ENCODE measurements around the gene RNF157. TPM values are rescaled to one million over a fixed set of nuclear protein-coding genes. Genes with fewer than 3 reads are reported as not detected.
"Not testable (repeated sequence)": the region's sequence is repeated elsewhere in the genome, so short reads cannot be mapped to it uniquely, and the experiment has no call there.

The RNF157 gene
- total RNA-seq, 2 experiments from 2014 or later = 103 to 110 TPM

DNA sequence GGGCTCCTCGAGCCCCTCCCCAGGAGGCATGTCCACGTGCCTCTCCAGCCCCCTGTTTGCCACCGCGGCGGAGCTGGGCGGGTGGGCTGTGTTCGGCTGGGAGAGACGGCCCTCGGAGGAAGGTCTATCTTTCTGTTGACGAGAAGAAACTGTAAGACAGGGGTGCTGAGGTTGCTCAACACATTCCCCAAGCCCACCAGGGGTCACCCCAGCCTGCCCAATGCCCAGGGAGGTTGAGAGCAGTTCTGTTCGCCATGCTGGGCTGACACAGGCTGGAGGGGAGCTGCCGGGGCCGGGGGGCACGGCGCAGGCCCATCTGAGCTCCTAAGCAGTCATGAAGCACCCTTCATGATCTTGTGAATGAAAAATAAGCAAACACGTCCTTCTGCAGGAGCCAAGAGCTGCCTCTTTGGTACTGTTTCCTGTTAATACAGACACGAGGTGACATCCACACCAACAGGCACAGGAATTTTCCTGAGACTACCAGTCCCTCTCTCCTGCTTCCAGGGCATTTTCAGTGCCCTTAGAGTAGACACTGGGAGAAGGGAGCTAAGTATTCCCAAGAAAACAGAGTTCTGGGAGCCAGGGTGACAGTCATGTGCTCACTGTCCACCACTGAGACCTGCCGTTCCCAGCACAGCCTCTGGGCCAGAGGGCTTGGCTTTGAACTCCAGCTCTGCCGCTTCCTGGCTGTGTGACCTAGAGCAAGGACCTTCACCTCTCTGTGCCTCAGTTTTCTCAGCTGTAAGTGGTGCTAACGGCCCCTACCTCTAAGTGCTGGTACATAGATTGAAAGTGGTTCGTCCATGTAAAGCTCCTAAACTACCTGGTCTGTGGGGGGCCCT, 34.0 kb upstream of the RNF157 start:
- Mint-ChIP-seq H3K27me3 (no peaks in the 10 kb centered on the region), H3K4me3 (peak overlapping the region; percentile 87), H3K27ac (peak overlapping the region; percentile 96), H3K9me3 (no peaks in the 10 kb centered on the region), H3K4me1 (peaks cover 46% of the 10 kb centered on the region), H3K36me3 (peaks cover 21% of the 10 kb centered on the region)
- DNase-seq (peak; percentile 54), ATAC-seq (ENCODE audit: low read depth) (no peak)
- POLR2A ChIA-PET = interaction anchor here (0.6 to 26.9 kb wide), 14 partner anchors 14 to 461 kb away, joined by 3 to 1721 read pairs (median 4); partner anchors contain the start of genes EXOC7, FOXJ1, RNF157 and UBALD2

DNA sequence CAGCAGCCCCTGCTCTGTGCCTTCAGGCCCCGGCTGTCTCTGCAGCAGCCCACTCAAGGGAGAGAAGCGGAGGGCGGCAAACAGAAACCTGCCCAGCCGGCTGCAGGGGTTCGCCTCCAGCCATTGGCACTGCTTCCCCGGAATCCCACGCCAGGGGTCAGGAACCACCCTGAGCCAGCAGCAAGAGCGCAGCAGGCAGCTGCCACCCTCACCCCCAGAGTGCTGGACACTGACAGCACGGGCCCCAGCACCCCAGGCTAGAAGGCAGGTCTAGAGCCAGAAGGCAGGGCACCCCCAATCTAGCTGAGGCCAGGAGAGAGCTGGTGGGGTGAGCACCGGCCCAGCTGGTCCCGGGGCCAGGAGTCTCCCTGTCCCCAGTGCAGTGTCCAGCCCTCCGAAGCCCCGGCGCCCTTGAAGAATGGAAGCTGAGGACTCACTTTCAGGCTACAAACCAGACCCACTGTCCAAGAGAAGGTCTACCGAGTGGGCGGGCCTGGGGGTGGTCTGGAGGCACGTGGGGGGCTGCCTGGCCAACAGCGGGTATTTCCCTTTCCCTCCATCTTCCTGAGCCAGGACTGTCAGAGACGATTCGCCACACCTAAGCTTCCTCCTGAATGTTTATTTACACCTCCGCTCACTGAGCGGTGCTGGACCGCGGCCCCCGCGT, 33.3 kb upstream of the RNF157 start:
- peak overlapping the region; percentile 87 for H3K4me3 Mint-ChIP-seq
- peaks cover 51% of the 10 kb centered on the region for H3K4me1 Mint-ChIP-seq
- peak overlapping the region; percentile 96 for H3K27ac Mint-ChIP-seq
- DNase-seq (peak; percentile 62), ATAC-seq (ENCODE audit: low read depth) (no peak)
- H3K27me3 Mint-ChIP-seq = no peaks in the 10 kb centered on the region
- POLR2A ChIA-PET = interaction anchor here (0.6 to 26.9 kb wide), 13 partner anchors 15 to 462 kb away, joined by 3 to 1721 read pairs (median 7); partner anchors contain the start of genes EXOC7, FOXJ1, RNF157 and UBALD2
- no peaks in the 10 kb centered on the region for H3K9me3 Mint-ChIP-seq
- peaks cover 28% of the 10 kb centered on the region for H3K36me3 Mint-ChIP-seq

- H3K4me3 Mint-ChIP-seq = peak overlapping the region; percentile 87
- H3K27ac Mint-ChIP-seq = peak overlapping the region; percentile 96
- H3K4me1 Mint-ChIP-seq = peaks cover 57% of the 10 kb centered on the region
- ATAC-seq (ENCODE audit: low read depth) (peak; percentile 26), DNase-seq (peak; percentile 62)
- H3K36me3 Mint-ChIP-seq = peaks cover 35% of the 10 kb centered on the region
- no peaks in the 10 kb centered on the region for H3K27me3 Mint-ChIP-seq
- H3K9me3 Mint-ChIP-seq = no peaks in the 10 kb centered on the region
- POLR2A ChIA-PET = interaction anchor here (1.0 to 26.9 kb wide), 19 partner anchors 7 to 493 kb away, joined by 3 to 1721 read pairs (median 7); partner anchors contain the start of genes EXOC7, FOXJ1, RNF157 and UBALD2
These were observed 32.5 kb upstream of the RNF157 start for GRCh38 chr17:76272541-76273444.

GRCh38 chr17:76271669-76272540, 31.6 kb upstream of the RNF157 start:
- POLR2A ChIA-PET = interaction anchor here (0.9 to 26.9 kb wide), 18 partner anchors 8 to 492 kb away, joined by 3 to 1721 read pairs (median 6); partner anchors contain the start of genes EXOC7, FOXJ1, RNF157 and UBALD2

DNA sequence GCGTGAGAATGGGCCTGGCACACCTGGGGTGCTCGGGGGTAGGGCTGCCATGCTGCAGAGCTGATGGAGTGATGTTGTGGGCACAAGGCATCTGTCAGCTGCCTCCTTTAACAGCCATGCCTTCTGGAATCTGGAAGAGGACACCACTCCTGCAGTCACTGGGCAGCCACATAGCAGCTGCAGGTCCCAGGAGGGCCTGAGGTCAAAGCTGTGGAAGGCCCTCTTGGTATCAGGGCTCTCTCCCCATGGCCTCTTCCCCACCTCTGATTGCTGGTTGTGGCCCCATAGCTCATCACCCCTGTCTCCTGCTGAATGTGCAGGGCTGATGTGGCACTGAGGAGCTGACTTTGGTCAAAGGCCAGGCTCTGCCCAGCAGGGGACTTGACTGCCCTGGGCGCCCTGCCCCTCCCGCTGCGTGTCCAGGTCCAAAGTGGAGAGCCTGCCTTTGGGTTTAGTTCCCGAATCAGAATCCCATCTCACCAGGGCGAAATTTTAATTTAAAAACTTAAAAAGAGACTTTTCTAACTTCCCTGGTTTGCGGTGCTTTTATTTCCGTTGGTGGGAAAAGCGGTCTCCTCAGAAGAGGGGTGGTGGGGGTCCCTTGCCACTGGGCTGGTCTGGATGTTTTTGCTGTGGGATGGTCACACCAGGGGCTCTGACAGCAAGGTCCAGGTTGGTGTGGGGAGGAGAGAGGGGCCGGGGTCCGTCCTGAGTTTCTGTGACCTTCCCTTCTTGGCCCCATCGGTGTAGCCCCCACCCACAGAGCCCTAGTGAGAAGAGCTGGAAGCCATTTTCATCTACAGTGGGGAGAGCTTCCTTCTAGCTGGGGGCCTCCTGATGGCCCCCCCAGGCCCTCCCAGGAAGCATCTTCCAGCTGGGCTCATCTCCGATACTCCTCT, 30.7 kb upstream of the RNF157 start:
- Mint-ChIP-seq H3K4me3 (peak overlapping the region; percentile 87), H3K4me1 (peaks cover 53% of the 10 kb centered on the region), H3K9me3 (no peaks in the 10 kb centered on the region), H3K27me3 (no peaks in the 10 kb centered on the region), H3K27ac (peak overlapping the region; percentile 96), H3K36me3 (peaks cover 50% of the 10 kb centered on the region)
- POLR2A ChIA-PET = interaction anchor here (0.9 to 38.5 kb wide), 18 partner anchors 1 to 492 kb away, joined by 3 to 1721 read pairs (median 7); partner anchors contain the start of genes EXOC7, FOXJ1, RNF157 and UBALD2
- peak; percentile 68 for DNase-seq
- peak; percentile 2 for ATAC-seq (ENCODE audit: low read depth)

More at GRCh38 chr17:76271669-76272540, 31.6 kb upstream of the RNF157 start:
- no peaks in the 10 kb centered on the region for H3K27me3 Mint-ChIP-seq
- peaks cover 43% of the 10 kb centered on the region for H3K36me3 Mint-ChIP-seq
- H3K9me3 Mint-ChIP-seq = no peaks in the 10 kb centered on the region
- peaks cover 55% of the 10 kb centered on the region for H3K4me1 Mint-ChIP-seq
- peak overlapping the region; percentile 96 for H3K27ac Mint-ChIP-seq
- DNase-seq = peak; percentile 88
- ATAC-seq (ENCODE audit: low read depth) = peak; percentile 61
- peak overlapping the region; percentile 87 for H3K4me3 Mint-ChIP-seq

GRCh38 chr17:76270127-76270592, 29.9 kb upstream of the RNF157 start:
- DNase-seq (peak; percentile 74), ATAC-seq (ENCODE audit: low read depth) (no peak)
- peak overlapping the region; percentile 88 for H3K4me3 Mint-ChIP-seq
- POLR2A ChIA-PET = interaction anchor here (0.5 to 38.5 kb wide), 14 partner anchors 0 to 426 kb away, joined by 3 to 1721 read pairs (median 7); partner anchors contain the start of genes FOXJ1, RNF157, SPHK1 and UBALD2
- peak overlapping the region; percentile 96 for H3K27ac Mint-ChIP-seq
- peaks cover 52% of the 10 kb centered on the region for H3K4me1 Mint-ChIP-seq
- H3K9me3 Mint-ChIP-seq = no peaks in the 10 kb centered on the region
- H3K36me3 Mint-ChIP-seq = peaks cover 50% of the 10 kb centered on the region
- H3K27me3 Mint-ChIP-seq = no peaks in the 10 kb centered on the region

DNA sequence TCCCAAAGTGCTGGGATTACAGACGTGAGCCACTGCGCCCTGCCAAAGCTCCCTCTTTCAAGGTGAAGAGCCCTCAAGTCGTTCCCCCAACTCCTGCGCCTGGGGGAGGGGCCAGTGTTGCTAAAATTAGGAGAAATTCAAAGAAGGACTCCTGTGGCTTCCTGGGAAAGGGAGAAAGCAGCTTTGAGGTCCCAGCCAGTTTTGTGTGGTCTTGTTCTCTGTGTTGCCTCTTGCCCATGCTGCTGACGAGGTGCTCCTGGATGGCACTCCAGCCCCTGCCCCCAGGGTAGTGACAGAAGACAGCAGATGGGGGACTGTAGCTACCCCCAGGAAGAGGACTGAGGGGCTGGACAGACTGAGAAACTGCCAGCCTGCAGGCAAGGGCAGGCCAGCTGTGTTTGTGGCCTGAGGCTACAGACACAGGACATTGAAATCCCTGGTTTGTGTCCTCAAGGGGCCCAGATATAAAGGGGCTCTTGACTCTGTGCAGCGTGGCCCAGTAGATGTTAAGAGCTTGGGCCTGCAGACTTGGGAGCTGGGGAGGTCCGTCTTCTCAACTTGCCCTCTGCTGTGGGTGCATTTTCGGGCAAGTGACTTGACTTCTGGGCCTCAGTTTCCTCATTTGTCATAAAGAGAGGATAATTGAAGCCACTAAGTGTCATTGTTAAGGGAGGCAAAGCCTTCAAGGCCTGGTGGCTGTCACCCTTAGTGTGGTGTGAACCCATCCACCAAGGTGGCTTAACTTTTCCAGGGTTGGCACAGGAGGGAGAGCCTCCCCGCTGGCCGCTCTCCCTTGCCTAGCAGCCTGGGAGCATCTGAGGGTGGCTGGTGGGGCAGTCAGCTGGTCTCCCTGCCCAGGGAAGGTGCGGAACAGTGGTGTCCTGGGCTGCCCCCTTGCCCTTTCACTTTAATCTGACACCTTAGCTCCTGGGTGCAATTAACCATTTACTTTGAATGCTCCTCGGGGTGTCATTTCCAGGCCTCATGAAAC, 29.0 kb upstream of the RNF157 start:
- H3K4me1 Mint-ChIP-seq = peaks cover 50% of the 10 kb centered on the region
- H3K27me3 Mint-ChIP-seq = no peaks in the 10 kb centered on the region
- H3K4me3 Mint-ChIP-seq = peak overlapping the region; percentile 88
- DNase-seq = peak; percentile 63
- peak overlapping the region; percentile 96 for H3K27ac Mint-ChIP-seq
- no peak for ATAC-seq (ENCODE audit: low read depth)
- H3K9me3 Mint-ChIP-seq = no peaks in the 10 kb centered on the region
- POLR2A ChIA-PET = interaction anchor here (0.5 to 38.5 kb wide), 18 partner anchors 1 to 425 kb away, joined by 3 to 1721 read pairs (median 7); partner anchors contain the start of genes EXOC7, FOXJ1, RNF157 and SPHK1
- H3K36me3 Mint-ChIP-seq = peaks cover 49% of the 10 kb centered on the region

- H3K27ac Mint-ChIP-seq = peak overlapping the region; percentile 96
- POLR2A ChIA-PET = interaction anchor here (0.6 to 38.5 kb wide), 16 partner anchors 2 to 1862 kb away, joined by 3 to 1721 read pairs (median 8); partner anchors contain the start of genes EXOC7, FOXJ1, RNF157 and UBALD2
- peaks cover 49% of the 10 kb centered on the region for H3K36me3 Mint-ChIP-seq
- no peaks in the 10 kb centered on the region for H3K9me3 Mint-ChIP-seq
- DNase-seq (peak; percentile 80), ATAC-seq (ENCODE audit: low read depth) (peak; percentile 1)
- no peaks in the 10 kb centered on the region for H3K27me3 Mint-ChIP-seq
- H3K4me1 Mint-ChIP-seq = peaks cover 50% of the 10 kb centered on the region
- H3K4me3 Mint-ChIP-seq = peak overlapping the region; percentile 88
These were observed 27.9 kb upstream of the RNF157 start for GRCh38 chr17:76268015-76268749.

GRCh38 chr17:76267581-76268001, 27.3 kb upstream of the RNF157 start:
- not testable (repeated sequence) for H3K27me3 Mint-ChIP-seq; DNase-seq; ATAC-seq (ENCODE audit: low read depth); H3K9me3 Mint-ChIP-seq
- Mint-ChIP-seq H3K4me1 (peaks cover 50% of the 10 kb centered on the region), H3K36me3 (peaks cover 49% of the 10 kb centered on the region), H3K4me3 (peak overlapping the region; percentile 88), H3K27ac (peak overlapping the region; percentile 96)
- POLR2A ChIA-PET = interaction anchor here (0.6 to 38.5 kb wide), 17 partner anchors 3 to 1862 kb away, joined by 3 to 1721 read pairs (median 9); partner anchors contain the start of genes EXOC7, FOXJ1, RNF157 and UBALD2

All from activated naive CD8-positive, alpha-beta T cell treated with anti-CD3 and anti-CD28 coated beads, Interleukin-2, amount 10 ng/mL, durations not matched to agents 7 days and 5 days (primary cell).